Astrocyte (in vitro differentiated cells and primary cell): ENCODE results near the gene EPB41L1. TPM values are rescaled to one million over a fixed set of nuclear protein-coding genes. Genes with fewer than 3 reads are reported as not detected.

Source experiments
- DNase-seq: peaks from one replicate; pipeline ENCODE4 v3.0.0-alpha.2; 2010; ENCODE audit warnings: low read depth
- FAIRE-seq: peaks from 2 replicates; lab custom pipeline; 2011; peaks lifted over from hg19 to GRCh38; lab: Jason Lieb, UNC
- H2AFZ ChIP-seq: 2 replicates; pipeline ENCODE4 v1.6.0; 2012; ENCODE audit warnings: low read depth, low read length, inconsistent platforms
- H3K27ac ChIP-seq: 2 replicates; pipeline ENCODE4 v1.5.1; 2011; ENCODE audit warnings: low read depth, low read length, inconsistent platforms
- H3K27me3 ChIP-seq: 2 replicates; pipeline ENCODE4 v1.6.0; 2011; ENCODE audit warnings: low read length, inconsistent platforms; ENCODE audit not compliant: insufficient read depth
- H3K36me3 ChIP-seq: 2 replicates; pipeline ENCODE4 v1.5.1; 2011; ENCODE audit warnings: low read length, inconsistent platforms; ENCODE audit not compliant: insufficient read depth
- H3K4me1 ChIP-seq: 2 replicates; pipeline ENCODE4 v1.5.1; 2011; ENCODE audit warnings: low read length, inconsistent platforms; ENCODE audit not compliant: insufficient read depth
- H3K4me2 ChIP-seq: 2 replicates; pipeline ENCODE4 v1.6.0; 2012; ENCODE audit warnings: low read length, inconsistent platforms
- H3K4me3 ChIP-seq: 2 replicates; pipeline ENCODE4 v1.5.1; 2011; ENCODE audit warnings: low read depth, mild to moderate bottlenecking, low read length, inconsistent platforms; ENCODE audit not compliant: insufficient read depth
- H3K79me2 ChIP-seq: 2 replicates; pipeline ENCODE4 v1.6.0; 2012; ENCODE audit warnings: mild to moderate bottlenecking, low read length, inconsistent platforms; ENCODE audit not compliant: insufficient read depth
- H3K9ac ChIP-seq: 2 replicates; pipeline ENCODE4 v1.6.0; 2012; ENCODE audit warnings: mild to moderate bottlenecking, low read length, inconsistent platforms
- H3K9me3 ChIP-seq: 2 replicates; pipeline ENCODE4 v1.5.1; 2012; ENCODE audit warnings: low read depth, mild to moderate bottlenecking, low read length, inconsistent platforms; ENCODE audit not compliant: insufficient read depth
- H4K20me1 ChIP-seq: 2 replicates; pipeline ENCODE4 v1.6.0; 2012; ENCODE audit warnings: low read length, inconsistent platforms; ENCODE audit not compliant: insufficient read depth
- H3K27ac Mint-ChIP-seq: one replicate; pipeline ENCODE4 v1.8.0; 2021; ENCODE audit warnings: mild to moderate bottlenecking, mixed read lengths; ENCODE audit not compliant: unreplicated experiment
- H3K27me3 Mint-ChIP-seq: one replicate; pipeline ENCODE4 v1.8.0; 2021; ENCODE audit warnings: low read depth, mixed read lengths; ENCODE audit not compliant: unreplicated experiment
- H3K36me3 Mint-ChIP-seq: one replicate; pipeline ENCODE4 v1.8.0; 2021; ENCODE audit warnings: low read depth, mixed read lengths; ENCODE audit not compliant: unreplicated experiment
- H3K4me1 Mint-ChIP-seq: one replicate; pipeline ENCODE4 v1.8.0; 2021; ENCODE audit warnings: low read depth, mixed read lengths; ENCODE audit not compliant: unreplicated experiment
- H3K4me3 Mint-ChIP-seq: one replicate; pipeline ENCODE4 v1.8.0; 2021; ENCODE audit warnings: mild to moderate bottlenecking, moderate library complexity, mixed read lengths; ENCODE audit not compliant: unreplicated experiment
- H3K9me3 Mint-ChIP-seq: one replicate; pipeline ENCODE4 v1.8.0; 2021; ENCODE audit warnings: mild to moderate bottlenecking, mixed read lengths; ENCODE audit not compliant: unreplicated experiment
- CTCF ChIP-seq: IDR thresholded peaks from 2 replicates; pipeline ENCODE4 v1.5.1; 2011; ENCODE audit warnings: low read depth, mild to moderate bottlenecking, inconsistent platforms, low read length, moderate library complexity; ENCODE audit not compliant: insufficient read depth
- EZH2 ChIP-seq: IDR thresholded peaks from 2 replicates; pipeline ENCODE4 v1.6.1; 2012; ENCODE audit warnings: mild to moderate bottlenecking, low read length, inconsistent platforms; ENCODE audit not compliant: insufficient read depth
- total RNA-seq: library from RNA; stranded (reverse); gene quantifications from 2 replicates; pipeline ENCODE4 v1.2.1, GENCODE V29; 2021

The EPB41L1 gene
- total RNA-seq, 1 donor from 2014 or later = 39.4 TPM

- H3K27ac ChIP-seq = no peak overlapping the region
- H3K4me1 ChIP-seq = peaks cover 7% of the 10 kb centered on the region
- no peaks in the 10 kb centered on the region for H3K79me2 ChIP-seq
- no peak for TF ChIP-seq EZH2
- TF ChIP-seq CTCF = no peak
- no peak overlapping the region for H2AFZ ChIP-seq
- no peak overlapping the region for H3K9ac ChIP-seq
- Mint-ChIP-seq H3K36me3 (peaks cover 20% of the 10 kb centered on the region), H3K4me1 (peaks cover 6% of the 10 kb centered on the region), H3K9me3 (no peaks in the 10 kb centered on the region), H3K27ac (no peak overlapping the region), H3K27me3 (no peaks in the 10 kb centered on the region), H3K4me3 (no peak overlapping the region)
- peaks cover 2% of the 10 kb centered on the region for H3K36me3 ChIP-seq
- FAIRE-seq (no peak), DNase-seq (no peak)
- H3K4me3 ChIP-seq = no peak overlapping the region
- no peaks in the 10 kb centered on the region for H3K27me3 ChIP-seq
- H4K20me1 ChIP-seq = no peaks in the 10 kb centered on the region
- H3K4me2 ChIP-seq = no peak overlapping the region
- no peaks in the 10 kb centered on the region for H3K9me3 ChIP-seq
Measured at GRCh38 chr20:36179170-36179945, 24.8 kb downstream of the EPB41L1 start.

- Mint-ChIP-seq H3K27ac (no peak overlapping the region), H3K9me3 (no peaks in the 10 kb centered on the region), H3K36me3 (peaks cover 25% of the 10 kb centered on the region), H3K4me1 (peaks cover 6% of the 10 kb centered on the region), H3K27me3 (no peaks in the 10 kb centered on the region), H3K4me3 (no peak overlapping the region)
- Histone ChIP-seq H3K27me3 (no peaks in the 10 kb centered on the region), H3K9ac (no peak overlapping the region), H3K36me3 (peaks cover 2% of the 10 kb centered on the region), H3K4me1 (peaks cover 7% of the 10 kb centered on the region), H3K27ac (no peak overlapping the region), H3K4me2 (no peak overlapping the region), H3K9me3 (no peaks in the 10 kb centered on the region), H3K4me3 (no peak overlapping the region), H2AFZ (no peak overlapping the region), H3K79me2 (no peaks in the 10 kb centered on the region), H4K20me1 (no peaks in the 10 kb centered on the region)
- FAIRE-seq (no peak), DNase-seq (no peak)
- TF ChIP-seq EZH2 (no peak), CTCF (no peak)
Measured at GRCh38 chr20:36180323-36180722, 25.8 kb downstream of the EPB41L1 start.

DNA sequence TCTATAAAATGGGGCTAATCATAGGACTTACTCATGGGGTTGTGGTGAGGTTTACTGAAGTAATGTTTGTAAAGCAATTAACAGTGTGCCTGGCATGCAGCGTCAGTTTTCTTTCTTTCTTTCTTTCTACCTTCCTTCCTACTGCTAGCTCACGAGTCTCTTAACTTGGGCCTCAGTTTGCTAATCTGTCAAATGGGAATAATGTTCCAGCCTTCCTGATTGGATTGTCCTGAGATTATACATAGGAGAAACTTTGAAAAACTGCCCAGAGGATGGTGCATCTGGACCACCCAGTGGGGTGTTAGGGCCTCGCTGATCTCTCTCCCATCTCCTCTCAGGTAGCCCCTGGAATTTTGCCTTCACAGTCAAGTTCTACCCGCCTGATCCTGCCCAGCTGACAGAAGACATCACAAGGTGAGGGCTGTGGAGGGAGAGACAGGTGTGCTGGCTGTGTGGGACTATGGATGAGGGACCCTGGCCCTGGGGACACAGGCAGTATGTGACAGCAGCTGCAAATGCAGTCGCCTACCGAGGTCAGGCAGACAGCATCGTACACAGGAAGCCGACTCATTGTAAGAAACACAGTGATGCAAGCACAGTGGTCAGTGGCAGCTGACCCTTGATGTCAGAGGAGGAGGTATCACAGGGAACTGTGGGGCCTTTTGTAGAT lies 27.5 kb downstream of the EPB41L1 start:
- H2AFZ ChIP-seq = no peak overlapping the region
- Mint-ChIP-seq H3K27ac (peak overlapping the region; percentile 81), H3K4me1 (peaks cover 6% of the 10 kb centered on the region), H3K9me3 (no peaks in the 10 kb centered on the region), H3K4me3 (no peak overlapping the region), H3K27me3 (no peaks in the 10 kb centered on the region), H3K36me3 (peaks cover 31% of the 10 kb centered on the region)
- H3K4me1 ChIP-seq = peaks cover 7% of the 10 kb centered on the region
- peak overlapping the region; percentile 12 for H3K4me2 ChIP-seq
- no peak overlapping the region for H3K4me3 ChIP-seq
- H3K27me3 ChIP-seq = no peaks in the 10 kb centered on the region
- H3K9me3 ChIP-seq = no peaks in the 10 kb centered on the region
- H4K20me1 ChIP-seq = no peaks in the 10 kb centered on the region
- TF ChIP-seq EZH2 = no peak
- DNase-seq = peak; percentile 22
- H3K9ac ChIP-seq = no peak overlapping the region
- no peaks in the 10 kb centered on the region for H3K36me3 ChIP-seq
- H3K27ac ChIP-seq = no peak overlapping the region
- FAIRE-seq = no peak
- H3K79me2 ChIP-seq = no peaks in the 10 kb centered on the region
